ENCODE data around the gene APEH.
"Not testable (repeated sequence)": the region's sequence is repeated elsewhere in the genome, so short reads cannot be mapped to it uniquely, and the experiment has no call there.

APEH gene

GRCh38 chr3:49685103-49685502, 11.0 kb downstream of the APEH start:
- H3K27me3 Mint-ChIP-seq (ENCODE audit: low read depth); H3K4me1 Mint-ChIP-seq (ENCODE audit: low read depth); H3K36me3 Mint-ChIP-seq (ENCODE audit: low read depth); H3K27ac Mint-ChIP-seq; H3K4me3 Mint-ChIP-seq; H3K9me3 Mint-ChIP-seq; DNase-seq (ENCODE audit: low spot score): not testable (repeated sequence)

- H3K4me3 Mint-ChIP-seq, H3K27ac Mint-ChIP-seq: not testable (repeated sequence)
Observed at GRCh38 chr3:49685846-49686245, 11.7 kb downstream of the APEH start.

GRCh38 chr3:49686346-49686745, 12.2 kb downstream of the APEH start:
- peaks cover 17% of the 10 kb centered on the region for H3K4me1 Mint-ChIP-seq (ENCODE audit: low read depth)
- H3K36me3 Mint-ChIP-seq (ENCODE audit: low read depth); H3K4me3 Mint-ChIP-seq; H3K27ac Mint-ChIP-seq; DNase-seq (ENCODE audit: low spot score); H3K27me3 Mint-ChIP-seq (ENCODE audit: low read depth); H3K9me3 Mint-ChIP-seq: not testable (repeated sequence)

More at GRCh38 chr3:49685846-49686245, 11.7 kb downstream of the APEH start:
- H3K36me3 Mint-ChIP-seq (ENCODE audit: low read depth); DNase-seq (ENCODE audit: low spot score); H3K27me3 Mint-ChIP-seq (ENCODE audit: low read depth); H3K9me3 Mint-ChIP-seq: not testable (repeated sequence)
- peaks cover 15% of the 10 kb centered on the region for H3K4me1 Mint-ChIP-seq (ENCODE audit: low read depth)

- H3K4me3 Mint-ChIP-seq = not testable (repeated sequence)
- peaks cover 17% of the 10 kb centered on the region for H3K4me1 Mint-ChIP-seq (ENCODE audit: low read depth)
Observed at GRCh38 chr3:49686769-49687423, 12.7 kb downstream of the APEH start.

GRCh38 chr3:49687424-49687795, 13.3 kb downstream of the APEH start:
- H3K4me3 Mint-ChIP-seq = peak overlapping the region; percentile 26
- H3K36me3 Mint-ChIP-seq (ENCODE audit: low read depth); H3K27me3 Mint-ChIP-seq (ENCODE audit: low read depth): not testable (repeated sequence)

More at GRCh38 chr3:49686769-49687423, 12.7 kb downstream of the APEH start:
- not testable (repeated sequence) for H3K27me3 Mint-ChIP-seq (ENCODE audit: low read depth); H3K36me3 Mint-ChIP-seq (ENCODE audit: low read depth); H3K27ac Mint-ChIP-seq; H3K9me3 Mint-ChIP-seq
- DNase-seq (ENCODE audit: low spot score) = peak; percentile 31

GRCh38 chr3:49688338-49689045, 14.3 kb downstream of the APEH start:
- H3K36me3 Mint-ChIP-seq (ENCODE audit: low read depth); H3K27me3 Mint-ChIP-seq (ENCODE audit: low read depth); H3K9me3 Mint-ChIP-seq; DNase-seq (ENCODE audit: low spot score): not testable (repeated sequence)
- H3K4me3 Mint-ChIP-seq = peak overlapping the region; percentile 98
- peaks cover 17% of the 10 kb centered on the region for H3K4me1 Mint-ChIP-seq (ENCODE audit: low read depth)
- H3K27ac Mint-ChIP-seq = peak overlapping the region; percentile 89

More at GRCh38 chr3:49687424-49687795, 13.3 kb downstream of the APEH start:
- H3K9me3 Mint-ChIP-seq; H3K27ac Mint-ChIP-seq; DNase-seq (ENCODE audit: low spot score): not testable (repeated sequence)
- H3K4me1 Mint-ChIP-seq (ENCODE audit: low read depth) = peaks cover 17% of the 10 kb centered on the region

- peaks cover 5% of the 10 kb centered on the region for H3K36me3 Mint-ChIP-seq (ENCODE audit: low read depth)
- no peaks in the 10 kb centered on the region for H3K9me3 Mint-ChIP-seq
- H3K27me3 Mint-ChIP-seq (ENCODE audit: low read depth) = no peaks in the 10 kb centered on the region
- H3K4me1 Mint-ChIP-seq (ENCODE audit: low read depth) = peaks cover 17% of the 10 kb centered on the region
- peak within 1 kb of the TSS; percentile 89 for H3K27ac Mint-ChIP-seq
- DNase-seq (ENCODE audit: low spot score) = peak; percentile 92
- peak within 1 kb of the TSS; percentile 98 for H3K4me3 Mint-ChIP-seq
Observed at GRCh38 chr3:49689046-49689907, 15.1 kb downstream of the APEH start, which contains the start of the genes MST1 and RNF123. MST1 (minus strand) TSS chr3:49689474; CDS start chr3:49688691, 783 bp downstream. RNF123 (plus strand) TSS chr3:49689557; CDS start chr3:49691166, 1,609 bp downstream.

- H3K9me3 Mint-ChIP-seq; H3K27me3 Mint-ChIP-seq (ENCODE audit: low read depth); H3K36me3 Mint-ChIP-seq (ENCODE audit: low read depth); DNase-seq (ENCODE audit: low spot score): not testable (repeated sequence)
- Mint-ChIP-seq H3K4me3 (peak overlapping the region; percentile 98), H3K27ac (peak overlapping the region; percentile 89), H3K4me1 (ENCODE audit: low read depth) (peaks cover 17% of the 10 kb centered on the region)
Observed at GRCh38 chr3:49689908-49690624, 15.9 kb downstream of the APEH start.

- H3K4me1 Mint-ChIP-seq (ENCODE audit: low read depth) = peaks cover 17% of the 10 kb centered on the region
- DNase-seq (ENCODE audit: low spot score); H3K9me3 Mint-ChIP-seq; H3K27ac Mint-ChIP-seq; H3K27me3 Mint-ChIP-seq (ENCODE audit: low read depth); H3K36me3 Mint-ChIP-seq (ENCODE audit: low read depth): not testable (repeated sequence)
- peak overlapping the region; percentile 98 for H3K4me3 Mint-ChIP-seq
Observed at GRCh38 chr3:49690856-49691255, 16.7 kb downstream of the APEH start.

- Mint-ChIP-seq H3K4me3 (peak overlapping the region; percentile 26), H3K4me1 (ENCODE audit: low read depth) (peaks cover 17% of the 10 kb centered on the region)
- not testable (repeated sequence) for H3K27ac Mint-ChIP-seq; H3K36me3 Mint-ChIP-seq (ENCODE audit: low read depth); DNase-seq (ENCODE audit: low spot score); H3K27me3 Mint-ChIP-seq (ENCODE audit: low read depth); H3K9me3 Mint-ChIP-seq
Observed at GRCh38 chr3:49691481-49691880, 17.3 kb downstream of the APEH start.

GRCh38 chr3:49694409-49695070, 20.4 kb downstream of the APEH start:
- H3K36me3 Mint-ChIP-seq (ENCODE audit: low read depth); H3K4me3 Mint-ChIP-seq; H3K27ac Mint-ChIP-seq; DNase-seq (ENCODE audit: low spot score); H3K9me3 Mint-ChIP-seq; H3K27me3 Mint-ChIP-seq (ENCODE audit: low read depth): not testable (repeated sequence)
- H3K4me1 Mint-ChIP-seq (ENCODE audit: low read depth) = peaks cover 12% of the 10 kb centered on the region

- not testable (repeated sequence) for H3K27me3 Mint-ChIP-seq (ENCODE audit: low read depth); H3K4me1 Mint-ChIP-seq (ENCODE audit: low read depth); H3K9me3 Mint-ChIP-seq; H3K36me3 Mint-ChIP-seq (ENCODE audit: low read depth); H3K27ac Mint-ChIP-seq; DNase-seq (ENCODE audit: low spot score); H3K4me3 Mint-ChIP-seq
Observed at GRCh38 chr3:49695350-49696015, 21.3 kb downstream of the APEH start.

Data from T-helper 2 cell treated with Interferon-gamma antibody and Interleukin-4, amounts not matched to agents 5 μg/mL and 100 μg/mL, for 36 hours (primary cell).